ENCODE data around the gene CFAP74. TPM values are rescaled to one million over a fixed set of nuclear protein-coding genes. Genes with fewer than 3 reads are reported as not detected.

CFAP74 gene
- total RNA-seq, 1 experiment from 2014 or later, result not detected

DNA sequence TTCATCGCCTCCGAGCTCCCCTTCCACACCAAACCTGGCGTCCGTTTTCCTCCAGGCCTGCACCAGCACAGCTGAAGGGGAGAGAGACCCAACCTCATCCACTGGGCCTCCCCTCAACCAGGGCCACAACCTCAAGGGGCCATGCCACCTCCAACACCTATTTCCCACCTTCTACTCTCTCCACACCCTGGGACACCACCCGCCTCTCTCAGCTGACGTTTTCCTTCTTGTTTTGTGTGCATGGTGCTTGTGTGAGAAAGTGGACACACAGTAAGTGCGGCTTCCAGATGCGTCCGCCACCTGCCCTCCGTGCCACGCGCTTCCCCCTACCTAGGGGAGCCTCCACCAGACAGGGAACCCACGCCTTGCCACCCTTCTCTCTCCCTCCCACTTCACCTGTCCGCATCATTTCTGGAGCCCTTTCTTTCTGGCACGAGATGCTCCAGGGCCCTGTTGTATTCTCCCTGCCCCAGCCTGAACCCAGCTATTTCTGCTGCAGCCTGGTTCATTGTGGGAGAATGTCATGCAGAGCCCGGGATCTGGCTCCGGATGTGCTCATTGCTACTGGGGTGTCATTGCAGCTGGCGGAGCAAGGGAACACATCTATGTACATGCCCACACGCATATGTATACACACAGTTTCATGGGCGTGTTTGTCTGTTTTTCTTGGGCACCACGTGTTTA, 111.4 kb downstream of the CFAP74 start:
- CTCF ChIA-PET, result no interaction called here
- no TSS peak for BruUV-seq (replicated peaks)

DNA sequence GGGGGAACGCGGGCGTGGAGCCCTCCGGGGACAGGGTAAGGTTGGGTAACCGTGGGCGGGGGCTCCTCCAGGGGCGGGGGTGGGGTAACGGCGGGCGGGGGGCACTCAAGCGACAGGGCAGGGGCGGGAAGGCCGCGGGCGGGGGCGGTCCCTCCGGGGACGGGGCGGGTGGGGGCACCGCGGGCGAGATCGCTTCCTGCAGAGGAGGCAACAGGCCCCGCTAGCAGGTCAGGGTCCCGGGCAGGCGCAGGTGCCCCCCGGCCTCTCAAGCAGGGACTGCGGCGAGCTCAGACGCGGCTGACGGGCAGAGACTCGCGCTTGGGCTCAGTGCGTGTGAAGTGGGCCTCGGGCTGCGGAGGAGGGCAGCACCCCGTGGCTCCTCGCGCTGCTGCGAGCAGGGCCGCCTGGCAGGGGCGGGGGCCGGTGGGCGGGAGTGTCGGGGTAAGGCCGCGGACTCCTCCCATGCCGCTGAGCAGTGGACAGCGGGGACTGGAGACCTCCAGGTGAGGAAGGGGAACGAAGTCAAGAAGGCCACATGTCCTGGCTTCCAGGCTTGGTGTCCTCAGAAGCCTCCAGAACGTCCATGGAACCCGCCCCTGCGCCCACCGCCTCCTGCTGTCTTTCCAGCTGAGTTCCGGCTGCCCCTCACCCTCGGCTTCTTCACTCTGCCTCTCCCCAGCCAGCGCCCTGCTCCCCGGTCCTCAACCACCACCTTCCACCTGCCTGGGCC, 112.1 kb downstream of the CFAP74 start:
- peaks cover 38% of the 10 kb centered on the region for H3K4me1 ChIP-seq (ENCODE audit: insufficient read depth, low read length, poor library complexity, severe bottlenecking)
- H3K27ac ChIP-seq (ENCODE audit: low read depth, low read length, poor library complexity, severe bottlenecking), result peak overlapping the region; percentile 91
- no peaks in the 10 kb centered on the region for H3K36me3 ChIP-seq (ENCODE audit: insufficient read depth, low read length, poor library complexity, severe bottlenecking)
- BruUV-seq (replicated peaks), result TSS peak; percentile 54
- DNase-seq (ENCODE audit: low spot score), result no peak
- intact Hi-C loops (cut with micrococcal nuclease; ENCODE audit: unreplicated experiment), result no loop called here
- ChIA-PET POLR2A (ENCODE audit: low non-redundant PET) (no interaction called here), CTCF (no interaction called here)
- H3K4me3 ChIP-seq (ENCODE audit: low read depth, low read length, poor library complexity, severe bottlenecking), result peak overlapping the region; percentile 88
- H3K27me3 ChIP-seq (replicated peaks; ENCODE audit: insufficient read depth, low read depth, low read length, poor library complexity), result no peaks in the 10 kb centered on the region
- no peaks in the 10 kb centered on the region for H3K9me3 ChIP-seq (ENCODE audit: low read depth, low read length, poor library complexity, severe bottlenecking)
- TF ChIP-seq, protein P1, sequence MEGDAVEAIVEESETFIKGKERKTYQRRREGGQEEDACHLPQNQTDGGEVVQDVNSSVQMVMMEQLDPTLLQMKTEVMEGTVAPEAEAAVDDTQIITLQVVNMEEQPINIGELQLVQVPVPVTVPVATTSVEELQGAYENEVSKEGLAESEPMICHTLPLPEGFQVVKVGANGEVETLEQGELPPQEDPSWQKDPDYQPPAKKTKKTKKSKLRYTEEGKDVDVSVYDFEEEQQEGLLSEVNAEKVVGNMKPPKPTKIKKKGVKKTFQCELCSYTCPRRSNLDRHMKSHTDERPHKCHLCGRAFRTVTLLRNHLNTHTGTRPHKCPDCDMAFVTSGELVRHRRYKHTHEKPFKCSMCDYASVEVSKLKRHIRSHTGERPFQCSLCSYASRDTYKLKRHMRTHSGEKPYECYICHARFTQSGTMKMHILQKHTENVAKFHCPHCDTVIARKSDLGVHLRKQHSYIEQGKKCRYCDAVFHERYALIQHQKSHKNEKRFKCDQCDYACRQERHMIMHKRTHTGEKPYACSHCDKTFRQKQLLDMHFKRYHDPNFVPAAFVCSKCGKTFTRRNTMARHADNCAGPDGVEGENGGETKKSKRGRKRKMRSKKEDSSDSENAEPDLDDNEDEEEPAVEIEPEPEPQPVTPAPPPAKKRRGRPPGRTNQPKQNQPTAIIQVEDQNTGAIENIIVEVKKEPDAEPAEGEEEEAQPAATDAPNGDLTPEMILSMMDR (conservative IDR thresholded peaks at IDR 0.05; ENCODE audit: low read depth, low read length), result no peak
- no peak for TF ChIP-seq EZH2 (IDR thresholded peaks at IDR 0.05; ENCODE audit: borderline replicate concordance, low read depth, low read length, poor library complexity, severe bottlenecking)

More for the DNA sequence above, 111.4 kb downstream of the CFAP74 start:
- POLR2A ChIA-PET (ENCODE audit: low non-redundant PET), result no interaction called here
- H3K27me3 ChIP-seq (replicated peaks; ENCODE audit: insufficient read depth, low read depth, low read length, poor library complexity), result no peaks in the 10 kb centered on the region
- no peaks in the 10 kb centered on the region for H3K9me3 ChIP-seq (ENCODE audit: low read depth, low read length, poor library complexity, severe bottlenecking)
- H3K36me3 ChIP-seq (ENCODE audit: insufficient read depth, low read length, poor library complexity, severe bottlenecking), result no peaks in the 10 kb centered on the region
- peaks cover 37% of the 10 kb centered on the region for H3K4me1 ChIP-seq (ENCODE audit: insufficient read depth, low read length, poor library complexity, severe bottlenecking)
- H3K4me3 ChIP-seq (ENCODE audit: low read depth, low read length, poor library complexity, severe bottlenecking), result peak overlapping the region; percentile 88
- TF ChIP-seq EZH2 (IDR thresholded peaks at IDR 0.05; ENCODE audit: borderline replicate concordance, low read depth, low read length, poor library complexity, severe bottlenecking), result no peak
- TF ChIP-seq, protein P1 (conservative IDR thresholded peaks at IDR 0.05; ENCODE audit: low read depth, low read length), result no peak
- intact Hi-C loops (cut with micrococcal nuclease; ENCODE audit: unreplicated experiment), result no loop called here
- peak overlapping the region; percentile 91 for H3K27ac ChIP-seq (ENCODE audit: low read depth, low read length, poor library complexity, severe bottlenecking)
- no peak for DNase-seq (ENCODE audit: low spot score)

DNA sequence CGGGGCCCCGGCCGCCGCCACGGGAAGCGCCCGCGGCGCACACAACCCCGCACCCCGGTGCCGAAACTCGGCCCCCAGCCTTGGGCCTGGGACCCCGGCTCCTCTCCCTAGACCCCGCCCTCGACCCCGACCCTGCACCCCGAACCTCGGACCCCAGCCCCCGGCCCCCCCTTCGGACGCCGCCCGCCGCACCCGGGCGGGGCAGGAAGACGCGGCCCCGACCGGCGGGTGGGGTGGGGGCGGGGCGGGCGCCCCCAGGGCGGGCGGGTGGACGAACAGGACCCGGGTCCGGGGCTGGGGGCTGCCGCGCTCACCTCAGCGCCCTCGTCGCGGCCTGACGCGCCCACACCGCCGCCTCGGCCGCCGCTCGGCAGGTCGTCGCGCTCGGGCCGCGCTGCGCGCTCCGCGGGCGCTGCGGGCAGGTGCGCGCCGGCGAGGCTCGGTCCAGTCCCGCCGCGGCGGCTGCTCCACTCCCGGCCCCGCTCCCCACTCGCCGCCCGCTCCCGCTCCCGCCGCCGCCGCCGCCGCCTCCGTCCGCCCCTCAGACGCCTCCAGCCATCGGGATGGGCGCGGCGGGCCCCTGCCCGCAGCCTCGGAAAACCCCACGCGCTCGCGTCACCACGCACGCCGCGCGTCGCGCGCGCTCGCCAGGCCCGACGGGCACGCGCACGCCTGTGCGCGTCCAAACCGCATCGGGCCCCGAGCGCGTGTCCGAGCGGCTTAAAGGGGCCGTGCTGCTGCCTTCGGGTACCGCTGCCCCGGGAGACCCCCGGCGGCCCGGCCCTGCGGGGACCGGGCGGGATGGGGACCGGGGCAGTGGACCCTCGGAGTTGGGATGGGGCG, 112.9 kb downstream of the CFAP74 start, which contains the start of gene GNB1:
Gene GNB1, minus strand, starts transcription at position 582 of the 843 bp plus-strand sequence. CDS start 65,634 bp downstream, outside the sequence.
- TF ChIP-seq, protein P1 (conservative IDR thresholded peaks at IDR 0.05; ENCODE audit: low read depth, low read length), result no peak
- TF ChIP-seq EZH2 (IDR thresholded peaks at IDR 0.05; ENCODE audit: borderline replicate concordance, low read depth, low read length, poor library complexity, severe bottlenecking), result no peak
- Histone ChIP-seq H3K4me3 (ENCODE audit: low read depth, low read length, poor library complexity, severe bottlenecking) (peak within 1 kb of the TSS; percentile 88), H3K4me1 (ENCODE audit: insufficient read depth, low read length, poor library complexity, severe bottlenecking) (peaks cover 38% of the 10 kb centered on the region), H3K27me3 (replicated peaks; ENCODE audit: insufficient read depth, low read depth, low read length, poor library complexity) (no peaks in the 10 kb centered on the region), H3K36me3 (ENCODE audit: insufficient read depth, low read length, poor library complexity, severe bottlenecking) (no peaks in the 10 kb centered on the region), H3K27ac (ENCODE audit: low read depth, low read length, poor library complexity, severe bottlenecking) (peak within 1 kb of the TSS; percentile 97), H3K9me3 (ENCODE audit: low read depth, low read length, poor library complexity, severe bottlenecking) (no peaks in the 10 kb centered on the region)
- DNase-seq (ENCODE audit: low spot score), result peak; percentile 95
- POLR2A ChIA-PET (ENCODE audit: low non-redundant PET), result no interaction called here
- CTCF ChIA-PET, result no interaction called here
- BruUV-seq (replicated peaks), result no TSS peak
- intact Hi-C loops (cut with micrococcal nuclease; ENCODE audit: unreplicated experiment), result no loop called here
